SU-DHL-6 (cell line): ENCODE measurements around the gene TMEM244.

Experiments used
- CTCF ChIP-seq: fragments of 200-600 bp; sonication (generic); IDR thresholded peaks from one replicate; pipeline ENCODE4 v1.5.1; 2017; ENCODE audit warnings: antibody characterized with exemption, mild to moderate bottlenecking, low read length, moderate library complexity; ENCODE audit not compliant: insufficient read depth, poor library complexity, severe bottlenecking
- EZH2phosphoT487 ChIP-seq: fragments of 200-600 bp; sonication (generic), shearing (Covaris generic); conservative IDR thresholded peaks from 2 replicates; pipeline ENCODE4 v1.6.1; 2018; ENCODE audit warnings: mild to moderate bottlenecking, antibody characterized with exemption, low read length, moderate library complexity, mixed read lengths

GRCh38 chr6:129790785-129791184 is 70.3 kb downstream of the TMEM244 start:
- no peak for TF ChIP-seq CTCF
- TF ChIP-seq EZH2phosphoT487, result no peak
